Gastroesophageal sphincter (tissue), 4 donors: ENCODE data around the gene STX1B. TPM values are rescaled to one million over a fixed set of nuclear protein-coding genes. Genes with fewer than 3 reads are reported as not detected.

Experiments
- ATAC-seq: fragments of 150-250 bp; one replicate; pipeline ENCODE4 v1.9.1; 2016; ENCODE audit warnings: mild to moderate bottlenecking, moderate library complexity
- H3K27ac ChIP-seq, 4 donors: fragments of 200-600 bp; sonication (generic) in 3 of 4; 1 replicate in 3 of 4; 2 replicates in 1 of 4; pipeline ENCODE4 v1.5.1; 2016 to 2019
- H3K27me3 ChIP-seq: fragments of 200-600 bp; sonication (generic); one replicate; pipeline ENCODE4 v1.5.1; 2019
- H3K36me3 ChIP-seq, 2 donors: fragments of 200-600 bp; sonication (generic); one replicate each; pipeline ENCODE4 v1.5.1; 2019; ENCODE audit warnings: control low read depth in 1 of 2
- H3K4me1 ChIP-seq, 3 donors: fragments of 200-600 bp; sonication (generic); 1 replicate in 2 of 3; 2 replicates in 1 of 3; pipeline ENCODE4 v1.5.1; 2016 to 2019; ENCODE audit warnings: control low read depth in 2 of 3
- H3K4me3 ChIP-seq, 2 donors: fragments of 200-600 bp; sonication (generic); one replicate each; pipeline ENCODE4 v1.5.1; 2019; ENCODE audit warnings: mild to moderate bottlenecking in 1 of 2, moderate library complexity in 1 of 2
- H3K9me3 ChIP-seq, 3 donors: fragments of 200-600 bp; sonication (generic); one replicate each; pipeline ENCODE4 v1.5.1; 2017 to 2019; ENCODE audit warnings: control low read depth in 2 of 3
- EP300 ChIP-seq: sonication (generic); formaldehyde crosslinking; IDR thresholded peaks from one replicate; pipeline ENCODE4 v1.6.1; 2017; ENCODE audit warnings: antibody characterized with exemption, mild to moderate bottlenecking
- POLR2A ChIP-seq, 2 donors: fragments of 450-650 bp; IDR thresholded peaks; one replicate each; pipeline ENCODE4 v1.6.1; 2017; ENCODE audit warnings: antibody characterized with exemption in 2 of 2, mild to moderate bottlenecking in 2 of 2, moderate library complexity in 1 of 2
- POLR2AphosphoS5 ChIP-seq: sonication (generic); formaldehyde crosslinking; IDR thresholded peaks from one replicate; pipeline ENCODE4 v1.6.1; 2017; ENCODE audit warnings: antibody characterized with exemption
- WGBS, 2 donors: methylation state at CpG; one replicate each; pipeline ENCODE4 v1.1.5; 2018; ENCODE audit warnings: low coverage in 1 of 2; 5-methylcytosine and 5-hydroxymethylcytosine counted together
- total RNA-seq, 4 donors: library from RNA; depleted of rRNA; stranded (reverse); fragments of >200 nt; gene quantifications; one replicate each; pipeline ENCODE4 v1.1.0, GENCODE V29; 2016
- TF ChIP-seq, protein P1 (sequence below), 4 experiments: fragments of 200-600 bp in 2 of 4; fragments of 450-650 bp in 2 of 4; sonication (generic) in 1 of 4; IDR thresholded peaks; one replicate each; pipeline ENCODE4 v1.5.1; 2017 to 2019; ENCODE audit warnings: antibody characterized with exemption in 4 of 4, mild to moderate bottlenecking in 2 of 4, moderate library complexity in 2 of 4

STX1B gene
- 1 to 10 TPM in 2 of 4 donors, under 1 TPM in 1, not detected in 1; 0.54 to 3.3 (median 1.9) TPM for total RNA-seq

DNA sequence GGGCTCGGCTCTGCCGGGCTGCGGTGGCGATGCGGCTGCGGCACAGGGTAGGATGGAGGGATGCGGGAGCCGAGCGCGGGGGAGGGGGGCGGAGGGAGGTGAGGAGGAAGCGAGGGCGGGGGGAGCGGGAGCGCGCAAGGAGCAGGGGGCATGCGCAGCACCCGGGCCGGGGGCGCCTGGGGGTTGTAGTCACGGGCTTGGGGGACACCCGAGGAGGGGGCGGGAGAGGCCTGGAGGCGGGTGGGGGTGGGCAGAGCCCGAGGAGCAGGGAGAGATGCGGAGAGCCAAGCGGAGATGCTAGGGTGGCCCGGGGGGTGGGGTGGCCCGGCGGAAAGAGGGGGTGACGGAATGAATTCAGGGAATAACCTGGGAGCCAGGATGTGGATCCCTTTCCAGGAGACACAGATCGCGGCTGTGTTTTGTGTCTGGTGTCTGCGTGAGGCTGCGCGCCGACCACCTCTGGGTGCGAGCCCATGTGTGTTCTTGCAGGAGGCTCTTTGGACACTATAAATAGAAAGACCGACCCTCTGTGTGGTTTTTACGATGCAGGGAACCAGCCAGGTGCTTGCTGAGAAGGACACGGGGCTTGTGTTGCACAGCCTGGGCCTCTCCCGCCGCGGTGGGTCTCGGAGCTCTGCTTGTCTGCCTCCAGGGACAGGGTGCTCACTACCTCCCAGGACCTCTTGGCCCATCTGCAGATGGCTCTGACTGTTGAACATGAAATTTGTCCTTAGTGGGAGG is at the start of gene STX1B:
TSS of gene STX1B (minus strand) at position 54 of the 741 bp plus-strand sequence. CDS start 242 bp downstream, outside the sequence.
- peaks cover 87% of the 10 kb centered on the region for H3K27me3 ChIP-seq
- ATAC-seq: no peak
- H3K9me3 ChIP-seq: no peaks in the 10 kb centered on the region
- H3K4me3 ChIP-seq: peak within 1 kb of the TSS in 1 of 2 donors; percentile 28
- peaks cover 0 to 8% (median 0%) of the 10 kb centered on the region in 3 donors for H3K4me1 ChIP-seq
- no peak within 1 kb of the TSS for H3K27ac ChIP-seq
- WGBS, 2 donors: 8 to 29% methylated on average over 7 to 9 of the region's 45 CpGs
- TF ChIP-seq, protein P1, sequence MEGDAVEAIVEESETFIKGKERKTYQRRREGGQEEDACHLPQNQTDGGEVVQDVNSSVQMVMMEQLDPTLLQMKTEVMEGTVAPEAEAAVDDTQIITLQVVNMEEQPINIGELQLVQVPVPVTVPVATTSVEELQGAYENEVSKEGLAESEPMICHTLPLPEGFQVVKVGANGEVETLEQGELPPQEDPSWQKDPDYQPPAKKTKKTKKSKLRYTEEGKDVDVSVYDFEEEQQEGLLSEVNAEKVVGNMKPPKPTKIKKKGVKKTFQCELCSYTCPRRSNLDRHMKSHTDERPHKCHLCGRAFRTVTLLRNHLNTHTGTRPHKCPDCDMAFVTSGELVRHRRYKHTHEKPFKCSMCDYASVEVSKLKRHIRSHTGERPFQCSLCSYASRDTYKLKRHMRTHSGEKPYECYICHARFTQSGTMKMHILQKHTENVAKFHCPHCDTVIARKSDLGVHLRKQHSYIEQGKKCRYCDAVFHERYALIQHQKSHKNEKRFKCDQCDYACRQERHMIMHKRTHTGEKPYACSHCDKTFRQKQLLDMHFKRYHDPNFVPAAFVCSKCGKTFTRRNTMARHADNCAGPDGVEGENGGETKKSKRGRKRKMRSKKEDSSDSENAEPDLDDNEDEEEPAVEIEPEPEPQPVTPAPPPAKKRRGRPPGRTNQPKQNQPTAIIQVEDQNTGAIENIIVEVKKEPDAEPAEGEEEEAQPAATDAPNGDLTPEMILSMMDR (IDR thresholded peaks at IDR 0.05): no peak
- no peak for TF ChIP-seq POLR2A (IDR thresholded peaks at IDR 0.05)
- TF ChIP-seq EP300: no peak
- TF ChIP-seq POLR2AphosphoS5: no peak
- no peaks in the 10 kb centered on the region for H3K36me3 ChIP-seq

DNA sequence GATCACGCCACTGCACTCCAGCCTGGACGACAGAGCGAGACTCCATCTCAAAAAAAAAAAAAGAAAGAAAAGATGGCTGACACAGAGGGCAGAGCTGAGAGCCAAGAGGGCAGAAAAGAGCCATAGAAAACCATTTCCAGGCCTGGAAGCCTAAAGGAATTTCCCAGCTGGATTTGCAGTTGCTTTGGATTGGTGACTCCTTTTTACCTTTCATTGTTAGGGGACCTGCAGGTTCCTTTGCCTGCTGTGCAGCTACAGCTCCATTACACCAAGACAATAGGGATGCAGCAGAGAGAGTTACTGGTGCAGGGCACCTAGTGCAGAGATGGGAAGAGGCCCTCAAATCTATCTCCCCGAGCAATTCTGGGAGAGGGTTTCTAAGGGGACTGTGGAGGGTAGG is 45.2 kb upstream of the STX1B start:
- TF ChIP-seq, protein P1 (IDR thresholded peaks at IDR 0.05): no peak
- TF ChIP-seq POLR2AphosphoS5 (no peak), EP300 (no peak), POLR2A (IDR thresholded peaks at IDR 0.05) (no peak)
- Histone ChIP-seq H3K36me3 (peaks cover 0 to 18% of the 10 kb centered on the region in 2 donors), H3K9me3 (no peaks in the 10 kb centered on the region), H3K4me1 (no peaks in the 10 kb centered on the region), H3K27ac (no peak overlapping the region), H3K27me3 (no peaks in the 10 kb centered on the region), H3K4me3 (no peak overlapping the region)
- WGBS, 2 donors: 74 to 78% methylated on average over 3 to 4 of the region's 4 CpGs
- no peak for ATAC-seq

DNA sequence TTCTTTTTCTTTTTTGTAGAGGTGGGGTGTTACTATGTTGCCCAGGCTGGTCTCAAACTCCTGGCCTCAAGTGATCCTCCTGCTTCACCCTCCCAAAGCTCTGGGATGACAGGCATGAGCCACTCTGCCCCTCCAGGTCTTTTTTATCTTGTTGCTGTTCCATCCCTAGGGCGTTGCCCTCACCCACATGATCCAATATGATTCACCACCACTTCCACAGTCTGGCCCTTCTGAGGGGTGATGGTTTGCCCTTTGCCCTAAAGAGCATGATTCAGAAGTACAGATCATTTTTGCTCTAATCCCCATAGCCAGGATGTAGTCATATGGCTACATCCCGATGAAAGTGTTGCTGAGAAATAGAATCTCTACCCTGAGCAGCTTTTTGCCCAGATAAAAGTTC is 41.7 kb upstream of the STX1B start:
- no peaks in the 10 kb centered on the region for H3K4me1 ChIP-seq
- no peak overlapping the region for H3K27ac ChIP-seq
- no peak overlapping the region for H3K4me3 ChIP-seq
- H3K9me3 ChIP-seq: no peaks in the 10 kb centered on the region
- H3K27me3 ChIP-seq: no peaks in the 10 kb centered on the region
- TF ChIP-seq, protein P1 (IDR thresholded peaks at IDR 0.05): no peak
- no peak for TF ChIP-seq POLR2A (IDR thresholded peaks at IDR 0.05)
- no peak for TF ChIP-seq EP300
- TF ChIP-seq POLR2AphosphoS5: no peak
- H3K36me3 ChIP-seq: no peaks in the 10 kb centered on the region
- peak; percentile 80 for ATAC-seq
- 40 to 83% methylated on average over 2 of the region's 2 CpGs for WGBS, 2 donors

DNA sequence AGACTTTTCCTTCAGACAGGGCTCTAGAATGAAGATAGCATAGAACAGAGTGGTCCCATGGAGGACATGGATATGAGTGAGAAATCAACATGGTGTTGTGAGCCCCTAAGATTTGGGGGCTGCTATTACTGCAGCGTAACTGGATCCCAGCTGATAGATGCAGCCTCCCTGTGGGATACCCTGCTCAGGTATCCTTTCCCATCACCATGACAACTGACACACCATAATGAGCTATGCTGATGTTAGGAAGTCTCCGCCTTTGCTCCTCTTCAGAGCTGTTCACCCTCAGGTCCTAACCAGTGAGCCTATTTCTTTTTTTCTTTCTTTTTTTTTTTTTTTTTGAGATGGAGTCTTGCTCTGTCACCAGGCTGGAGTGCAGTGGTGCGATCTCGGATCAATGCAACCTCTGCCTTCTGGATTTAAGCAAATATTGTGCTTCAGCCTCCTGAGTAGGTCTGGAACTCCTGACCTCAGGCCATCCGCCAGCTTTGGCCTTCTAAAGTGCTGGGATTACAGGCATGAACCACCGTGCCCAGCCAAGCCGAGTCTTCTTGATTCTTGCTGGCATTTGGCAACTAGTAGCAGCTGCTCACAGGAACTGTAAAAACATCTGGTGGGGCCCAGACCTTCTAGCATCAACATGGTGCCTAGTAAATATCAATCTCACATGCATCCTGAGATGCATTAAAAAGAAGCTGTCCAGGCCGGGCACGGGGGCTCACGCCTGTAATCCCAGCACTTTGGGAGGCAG is 40.0 kb upstream of the STX1B start:
- Histone ChIP-seq H3K27me3 (no peaks in the 10 kb centered on the region), H3K4me3 (no peak overlapping the region), H3K27ac (no peak overlapping the region), H3K4me1 (no peaks in the 10 kb centered on the region), H3K36me3 (no peaks in the 10 kb centered on the region), H3K9me3 (no peaks in the 10 kb centered on the region)
- TF ChIP-seq EP300 (no peak), POLR2AphosphoS5 (no peak), POLR2A (IDR thresholded peaks at IDR 0.05) (no peak)
- TF ChIP-seq, protein P1 (IDR thresholded peaks at IDR 0.05): no peak
- no peak for ATAC-seq
- 70 to 80% methylated on average over 1 to 3 of the region's 10 CpGs for WGBS, 2 donors
